Occipital lobe (tissue), 2 donors: ENCODE measurements around the gene GLYATL1B. TPM values are rescaled to one million over a fixed set of nuclear protein-coding genes. Genes with fewer than 3 reads are reported as not detected.
"Not testable (repeated sequence)": the region's sequence is repeated elsewhere in the genome, so short reads cannot be mapped to it uniquely, and the experiment has no call there.

Source experiments
- DNase-seq: peaks from one replicate; lab custom pipeline; 2025; lab: John Stamatoyannopoulos, UW
- total RNA-seq: library from RNA; depleted of rRNA; stranded (reverse); fragments of >200 nt; gene quantifications from one replicate; pipeline ENCODE4 v1.2.3, GENCODE V29; 2014

Gene GLYATL1B
- not detected for total RNA-seq

- DNase-seq = not testable (repeated sequence)
Measured at GRCh38 chr11:59086007-59086406, at the start of gene GLYATL1B. GLYATL1B (plus strand) TSS chr11:59086307; CDS start chr11:59086307, 0 bp downstream.

- not testable (repeated sequence) for DNase-seq
Measured at GRCh38 chr11:59036542-59036941, 49.6 kb upstream of the GLYATL1B start.

GRCh38 chr11:59037434-59037833 lies 48.7 kb upstream of the GLYATL1B start:
- DNase-seq = not testable (repeated sequence)

- DNase-seq = no peak
Measured at GRCh38 chr11:59040607-59041006, 45.5 kb upstream of the GLYATL1B start.

- not testable (repeated sequence) for DNase-seq
Measured at GRCh38 chr11:59051383-59051782, 34.7 kb upstream of the GLYATL1B start.

GRCh38 chr11:59052355-59052754 lies 33.8 kb upstream of the GLYATL1B start:
- DNase-seq = not testable (repeated sequence)

GRCh38 chr11:59053387-59053786 lies 32.7 kb upstream of the GLYATL1B start:
- DNase-seq = peak; percentile 1

GRCh38 chr11:59058120-59059033 lies 27.7 kb upstream of the GLYATL1B start:
- DNase-seq = peak; percentile 25

GRCh38 chr11:59060096-59060495 lies 26.0 kb upstream of the GLYATL1B start:
- not testable (repeated sequence) for DNase-seq

GRCh38 chr11:59062602-59063529 lies 23.2 kb upstream of the GLYATL1B start:
- peak; percentile 2 for DNase-seq

- not testable (repeated sequence) for DNase-seq
Measured at GRCh38 chr11:59063996-59064727, 21.9 kb upstream of the GLYATL1B start.

- DNase-seq = no peak
Measured at GRCh38 chr11:59069087-59069486, 17.0 kb upstream of the GLYATL1B start.

- no peak for DNase-seq
Measured at GRCh38 chr11:59076876-59077571, 9.1 kb upstream of the GLYATL1B start.

- no peak for DNase-seq
Measured at GRCh38 chr11:59078435-59078834, 7.7 kb upstream of the GLYATL1B start.

GRCh38 chr11:59079086-59079485 lies 7.0 kb upstream of the GLYATL1B start:
- no peak for DNase-seq

- DNase-seq = not testable (repeated sequence)
Measured at GRCh38 chr11:59080421-59080820, 5.7 kb upstream of the GLYATL1B start.

GRCh38 chr11:59081430-59082020 lies 4.6 kb upstream of the GLYATL1B start:
- DNase-seq = not testable (repeated sequence)

- no peak for DNase-seq
Measured at GRCh38 chr11:59088162-59088561, 2.1 kb downstream of the GLYATL1B start.

- not testable (repeated sequence) for DNase-seq
Measured at GRCh38 chr11:59093576-59093975, 7.5 kb downstream of the GLYATL1B start.

- DNase-seq = not testable (repeated sequence)
Measured at GRCh38 chr11:59095225-59095624, 9.1 kb downstream of the GLYATL1B start.
